ENCODE measurements around the gene IGFN1.

The IGFN1 gene

DNA sequence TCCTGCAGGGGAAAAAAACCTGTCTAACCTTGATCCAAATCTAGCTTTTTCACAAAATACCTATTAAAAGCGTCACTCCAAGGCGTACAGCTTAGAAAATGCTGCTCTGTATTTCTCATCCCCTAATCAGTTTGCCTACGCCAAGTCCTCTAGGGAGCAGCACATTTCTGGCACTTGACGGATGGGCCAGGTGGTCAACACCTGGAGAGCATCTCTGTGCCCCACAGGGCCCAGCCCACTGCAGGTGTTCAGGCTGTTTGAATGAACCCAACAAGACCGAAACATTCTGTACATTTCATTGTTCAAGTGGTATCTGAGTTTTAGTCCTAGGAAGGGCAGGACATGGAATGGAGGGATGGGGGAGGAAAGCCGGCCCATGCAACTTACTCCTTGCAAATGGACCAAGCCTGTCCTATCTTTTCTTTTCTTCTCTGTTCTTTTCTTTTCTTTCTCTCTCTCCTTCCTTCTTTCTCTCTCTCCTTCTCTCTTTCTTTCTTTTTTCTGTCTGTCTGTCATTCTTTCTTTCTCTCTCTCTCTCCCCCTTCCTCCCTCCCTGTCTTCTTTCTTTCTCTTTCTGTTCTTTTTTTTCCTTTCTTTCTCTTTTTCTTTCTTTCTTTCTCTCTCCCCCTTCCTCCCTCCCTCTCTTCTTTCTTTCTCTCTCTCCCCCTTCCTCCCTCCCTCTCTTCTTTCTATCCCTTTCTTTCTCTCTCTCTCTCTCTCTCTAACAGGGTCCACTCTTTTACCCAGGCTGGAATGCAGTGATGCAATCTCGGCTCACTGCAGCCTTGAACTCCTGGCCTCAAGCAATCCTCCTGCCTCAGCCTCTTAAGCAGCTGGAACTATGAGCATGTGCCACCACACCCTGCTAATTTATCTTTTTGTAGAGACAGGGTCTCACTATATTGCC lies 29.1 kb downstream of the IGFN1 start:
- Histone ChIP-seq H3K9ac (ENCODE audit: low read depth, low read length) (no peak overlapping the region), H3K4me3 (ENCODE audit: low read depth in 1 of 2, low read length in 2 of 2) (no peak overlapping the region), H3K4me2 (ENCODE audit: insufficient read depth, low read length) (no peak overlapping the region), H3K4me1 (ENCODE audit: insufficient read depth, low read length) (no peaks in the 10 kb centered on the region), H2AFZ (ENCODE audit: low read depth, low read length) (no peak overlapping the region), H4K20me1 (ENCODE audit: insufficient read depth, low read length) (no peaks in the 10 kb centered on the region; the same call in 1 of the 2 replicates), H3K36me3 (ENCODE audit: insufficient read depth, low read length) (no peaks in the 10 kb centered on the region), H3K79me2 (ENCODE audit: insufficient read depth, low read length) (no peaks in the 10 kb centered on the region), H3K9me3 (ENCODE audit: insufficient read depth, low read length, severe bottlenecking) (no peaks in the 10 kb centered on the region), H3K27me3 (ENCODE audit: insufficient read depth, low read length, poor library complexity) (peaks cover 13% of the 10 kb centered on the region), H3K27ac (ENCODE audit: low read length) (no peak overlapping the region)
- TF ChIP-seq, protein P1, sequence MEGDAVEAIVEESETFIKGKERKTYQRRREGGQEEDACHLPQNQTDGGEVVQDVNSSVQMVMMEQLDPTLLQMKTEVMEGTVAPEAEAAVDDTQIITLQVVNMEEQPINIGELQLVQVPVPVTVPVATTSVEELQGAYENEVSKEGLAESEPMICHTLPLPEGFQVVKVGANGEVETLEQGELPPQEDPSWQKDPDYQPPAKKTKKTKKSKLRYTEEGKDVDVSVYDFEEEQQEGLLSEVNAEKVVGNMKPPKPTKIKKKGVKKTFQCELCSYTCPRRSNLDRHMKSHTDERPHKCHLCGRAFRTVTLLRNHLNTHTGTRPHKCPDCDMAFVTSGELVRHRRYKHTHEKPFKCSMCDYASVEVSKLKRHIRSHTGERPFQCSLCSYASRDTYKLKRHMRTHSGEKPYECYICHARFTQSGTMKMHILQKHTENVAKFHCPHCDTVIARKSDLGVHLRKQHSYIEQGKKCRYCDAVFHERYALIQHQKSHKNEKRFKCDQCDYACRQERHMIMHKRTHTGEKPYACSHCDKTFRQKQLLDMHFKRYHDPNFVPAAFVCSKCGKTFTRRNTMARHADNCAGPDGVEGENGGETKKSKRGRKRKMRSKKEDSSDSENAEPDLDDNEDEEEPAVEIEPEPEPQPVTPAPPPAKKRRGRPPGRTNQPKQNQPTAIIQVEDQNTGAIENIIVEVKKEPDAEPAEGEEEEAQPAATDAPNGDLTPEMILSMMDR (IDR thresholded peaks at IDR 0.05; ENCODE audit: borderline replicate concordance, extremely low read depth, low read length, poor library complexity, severe bottlenecking): no peak
- no peak for TF ChIP-seq EZH2 (IDR thresholded peaks at IDR 0.05; ENCODE audit: borderline replicate concordance, low read depth, low read length, severe bottlenecking)
- ATAC-seq (ENCODE audit: insufficient read depth, low read depth) (no peak), DNase-seq (no peak)

DNA sequence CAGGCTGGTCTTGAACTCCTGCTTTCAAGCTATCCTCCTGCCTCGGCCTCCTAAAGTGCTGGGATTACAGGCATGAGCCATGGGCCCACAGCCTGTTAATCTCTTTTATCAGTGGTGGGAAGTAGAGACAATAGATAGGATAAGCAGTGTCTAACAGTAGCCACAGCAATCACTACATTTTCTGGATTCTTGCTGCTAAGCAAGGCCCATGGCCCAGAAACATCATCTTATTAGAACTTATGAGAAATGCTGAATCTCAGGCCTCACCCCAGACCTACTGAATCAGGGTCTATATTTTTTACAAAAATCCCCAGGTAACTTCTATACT lies 29.7 kb downstream of the IGFN1 start:
- Histone ChIP-seq H3K4me2 (ENCODE audit: insufficient read depth, low read length) (no peak overlapping the region), H3K4me3 (ENCODE audit: low read depth in 1 of 2, low read length in 2 of 2) (no peak overlapping the region), H3K36me3 (ENCODE audit: insufficient read depth, low read length) (no peaks in the 10 kb centered on the region), H2AFZ (ENCODE audit: low read depth, low read length) (no peak overlapping the region), H3K79me2 (ENCODE audit: insufficient read depth, low read length) (no peaks in the 10 kb centered on the region), H4K20me1 (ENCODE audit: insufficient read depth, low read length) (no peaks in the 10 kb centered on the region; the same call in 1 of the 2 replicates), H3K27me3 (ENCODE audit: insufficient read depth, low read length, poor library complexity) (peaks cover 13% of the 10 kb centered on the region), H3K4me1 (ENCODE audit: insufficient read depth, low read length) (no peaks in the 10 kb centered on the region), H3K9ac (ENCODE audit: low read depth, low read length) (no peak overlapping the region), H3K9me3 (ENCODE audit: insufficient read depth, low read length, severe bottlenecking) (no peaks in the 10 kb centered on the region), H3K27ac (ENCODE audit: low read length) (no peak overlapping the region)
- ATAC-seq (ENCODE audit: insufficient read depth, low read depth) (no peak), DNase-seq (no peak)
- no peak for TF ChIP-seq EZH2 (IDR thresholded peaks at IDR 0.05; ENCODE audit: borderline replicate concordance, low read depth, low read length, severe bottlenecking)
- TF ChIP-seq, protein P1 (IDR thresholded peaks at IDR 0.05; ENCODE audit: borderline replicate concordance, extremely low read depth, low read length, poor library complexity, severe bottlenecking): no peak

DNA sequence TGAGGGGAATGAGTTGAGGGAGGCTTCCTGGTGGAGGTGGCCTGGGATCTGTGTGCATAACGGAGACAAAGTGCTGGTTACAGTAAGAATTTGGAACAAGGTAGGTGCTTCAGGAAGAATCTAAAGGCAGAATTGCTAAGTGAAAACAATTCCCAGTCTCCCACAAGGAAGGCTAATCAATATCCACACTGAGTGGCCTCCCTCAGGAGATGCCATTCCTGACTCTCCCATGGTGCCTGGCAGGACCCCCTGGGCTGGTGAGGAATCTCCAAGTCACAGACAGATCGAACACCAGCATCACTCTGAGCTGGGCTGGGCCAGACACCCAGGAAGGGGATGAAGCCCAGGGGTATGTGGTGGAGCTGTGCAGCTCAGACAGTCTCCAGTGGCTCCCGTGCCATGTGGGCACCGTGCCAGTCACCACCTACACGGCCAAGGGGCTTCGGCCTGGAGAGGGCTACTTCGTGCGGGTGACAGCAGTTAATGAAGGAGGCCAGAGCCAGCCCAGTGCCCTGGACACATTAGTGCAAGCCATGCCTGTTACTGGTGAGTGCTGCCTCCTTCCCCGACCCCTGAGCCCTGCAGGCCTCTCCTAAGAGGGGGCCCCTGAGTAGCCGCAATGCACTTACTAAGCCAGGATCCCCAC lies 30.7 kb downstream of the IGFN1 start:
- H2AFZ ChIP-seq (ENCODE audit: low read depth, low read length): no peak overlapping the region
- H3K79me2 ChIP-seq (ENCODE audit: insufficient read depth, low read length): no peaks in the 10 kb centered on the region
- H3K36me3 ChIP-seq (ENCODE audit: insufficient read depth, low read length): no peaks in the 10 kb centered on the region
- H3K9me3 ChIP-seq (ENCODE audit: insufficient read depth, low read length, severe bottlenecking): no peaks in the 10 kb centered on the region
- no peaks in the 10 kb centered on the region; the same call in 1 of the 2 replicates for H4K20me1 ChIP-seq (ENCODE audit: insufficient read depth, low read length)
- H3K9ac ChIP-seq (ENCODE audit: low read depth, low read length): no peak overlapping the region
- no peak for TF ChIP-seq EZH2 (IDR thresholded peaks at IDR 0.05; ENCODE audit: borderline replicate concordance, low read depth, low read length, severe bottlenecking)
- TF ChIP-seq, protein P1 (IDR thresholded peaks at IDR 0.05; ENCODE audit: borderline replicate concordance, extremely low read depth, low read length, poor library complexity, severe bottlenecking): no peak
- H3K27me3 ChIP-seq (ENCODE audit: insufficient read depth, low read length, poor library complexity): peaks cover 13% of the 10 kb centered on the region
- no peak overlapping the region for H3K27ac ChIP-seq (ENCODE audit: low read length)
- DNase-seq (no peak), ATAC-seq (ENCODE audit: insufficient read depth, low read depth) (no peak)
- H3K4me3 ChIP-seq (ENCODE audit: low read depth in 1 of 2, low read length in 2 of 2): no peak overlapping the region
- H3K4me2 ChIP-seq (ENCODE audit: insufficient read depth, low read length): no peak overlapping the region
- H3K4me1 ChIP-seq (ENCODE audit: insufficient read depth, low read length): no peaks in the 10 kb centered on the region
